Cardiac muscle cell (in vitro differentiated cells and primary cell): ENCODE results near the gene RPL21. TPM values are rescaled to one million over a fixed set of nuclear protein-coding genes. Genes with fewer than 3 reads are reported as not detected.
"Not testable (repeated sequence)": the region's sequence is repeated elsewhere in the genome, so short reads cannot be mapped to it uniquely, and the experiment has no call there.

Experiments used
- DNase-seq, 2 donors: peaks; one replicate each; pipeline versions ENCODE4 v3.0.0 to v3.0.0-alpha.2; 2010 to 2017; ENCODE audit warnings: low read depth in 1 of 2, low spot score in 1 of 2
- H3K27ac ChIP-seq: fragments of 200-600 bp; sonication (generic); 2 replicates; pipeline ENCODE4 v1.5.1; 2016
- H3K27me3 ChIP-seq: fragments of 200-600 bp; sonication (generic); 2 replicates; pipeline ENCODE4 v1.6.0; 2016; ENCODE audit warnings: control low read depth
- H3K36me3 ChIP-seq: fragments of 200-600 bp; sonication (generic); 2 replicates; pipeline ENCODE4 v1.5.1; 2016; ENCODE audit warnings: control low read depth
- H3K4me1 ChIP-seq: fragments of 200-600 bp; sonication (generic); 2 replicates; pipeline ENCODE4 v1.8.1; 2017; ENCODE audit warnings: low read depth, mild to moderate bottlenecking, mixed run types
- H3K4me3 ChIP-seq: fragments of 200-600 bp; sonication (generic); 2 replicates; pipeline ENCODE4 v1.5.1; 2016; ENCODE audit warnings: mild to moderate bottlenecking
- H3K9me3 ChIP-seq: fragments of 200-600 bp; sonication (generic); 2 replicates; pipeline ENCODE4 v1.5.1; 2017; ENCODE audit warnings: low read depth, mild to moderate bottlenecking, control low read depth
- polyA plus RNA-seq: library from polyadenylated mRNA; unstranded; fragments of >200 nt; fragmentation: Nextera tagmentation; extraction: Ambion mirVana; gene quantifications from 2 replicates; pipeline ENCODE4 v1.2.1, GENCODE V29; 2016
- total RNA-seq: library from RNA; depleted of rRNA; stranded (reverse); fragments of >200 nt; gene quantifications from 2 replicates; pipeline ENCODE4 v1.2.3, GENCODE V29; 2016
- TF ChIP-seq, protein P1 (sequence below): IDR thresholded peaks from 2 replicates; pipeline ENCODE4 v1.5.1; 2012; ENCODE audit warnings: low read depth, mild to moderate bottlenecking, low read length

The RPL21 gene
- total and polyA plus RNA-seq, 2 experiments from 2014 or later: 367 to 410 TPM

DNA sequence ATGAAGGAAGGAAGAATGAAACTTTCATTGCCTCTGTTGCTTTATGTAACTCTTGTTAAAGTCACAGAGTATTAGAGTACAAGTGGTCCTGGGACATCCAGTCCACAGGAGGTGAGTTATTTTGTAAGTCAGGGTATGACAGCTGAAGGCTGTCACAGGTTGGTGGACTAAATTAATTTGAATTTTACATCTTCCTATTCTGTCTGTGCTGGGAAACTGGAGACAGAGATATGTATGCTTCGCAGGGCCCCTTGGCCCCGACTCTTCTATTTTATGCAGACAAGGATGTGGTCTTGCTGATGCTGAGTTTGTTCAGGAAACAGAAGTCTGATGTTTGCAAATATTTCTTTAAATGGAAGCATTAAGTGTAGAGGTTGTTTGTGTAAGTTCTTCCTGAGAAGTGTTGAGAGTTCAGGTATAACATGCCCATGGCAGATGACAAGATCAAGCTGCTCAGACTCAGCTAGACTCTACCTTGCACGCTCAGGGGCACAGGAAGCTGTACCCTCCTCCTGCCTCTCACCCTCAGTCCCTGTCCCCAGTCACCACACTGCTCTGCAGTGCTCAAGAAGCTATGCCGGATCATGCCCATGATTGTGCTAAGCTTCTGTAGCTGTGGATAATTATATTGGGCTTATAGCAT is 42.6 kb downstream of the RPL21 start:
- Histone ChIP-seq H3K27ac (no peak overlapping the region), H3K4me3 (no peak overlapping the region), H3K27me3 (peaks cover 11% of the 10 kb centered on the region), H3K9me3 (no peaks in the 10 kb centered on the region), H3K4me1 (no peaks in the 10 kb centered on the region), H3K36me3 (no peaks in the 10 kb centered on the region)
- TF ChIP-seq, protein P1, sequence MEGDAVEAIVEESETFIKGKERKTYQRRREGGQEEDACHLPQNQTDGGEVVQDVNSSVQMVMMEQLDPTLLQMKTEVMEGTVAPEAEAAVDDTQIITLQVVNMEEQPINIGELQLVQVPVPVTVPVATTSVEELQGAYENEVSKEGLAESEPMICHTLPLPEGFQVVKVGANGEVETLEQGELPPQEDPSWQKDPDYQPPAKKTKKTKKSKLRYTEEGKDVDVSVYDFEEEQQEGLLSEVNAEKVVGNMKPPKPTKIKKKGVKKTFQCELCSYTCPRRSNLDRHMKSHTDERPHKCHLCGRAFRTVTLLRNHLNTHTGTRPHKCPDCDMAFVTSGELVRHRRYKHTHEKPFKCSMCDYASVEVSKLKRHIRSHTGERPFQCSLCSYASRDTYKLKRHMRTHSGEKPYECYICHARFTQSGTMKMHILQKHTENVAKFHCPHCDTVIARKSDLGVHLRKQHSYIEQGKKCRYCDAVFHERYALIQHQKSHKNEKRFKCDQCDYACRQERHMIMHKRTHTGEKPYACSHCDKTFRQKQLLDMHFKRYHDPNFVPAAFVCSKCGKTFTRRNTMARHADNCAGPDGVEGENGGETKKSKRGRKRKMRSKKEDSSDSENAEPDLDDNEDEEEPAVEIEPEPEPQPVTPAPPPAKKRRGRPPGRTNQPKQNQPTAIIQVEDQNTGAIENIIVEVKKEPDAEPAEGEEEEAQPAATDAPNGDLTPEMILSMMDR: no peak
- DNase-seq: no peak

DNA sequence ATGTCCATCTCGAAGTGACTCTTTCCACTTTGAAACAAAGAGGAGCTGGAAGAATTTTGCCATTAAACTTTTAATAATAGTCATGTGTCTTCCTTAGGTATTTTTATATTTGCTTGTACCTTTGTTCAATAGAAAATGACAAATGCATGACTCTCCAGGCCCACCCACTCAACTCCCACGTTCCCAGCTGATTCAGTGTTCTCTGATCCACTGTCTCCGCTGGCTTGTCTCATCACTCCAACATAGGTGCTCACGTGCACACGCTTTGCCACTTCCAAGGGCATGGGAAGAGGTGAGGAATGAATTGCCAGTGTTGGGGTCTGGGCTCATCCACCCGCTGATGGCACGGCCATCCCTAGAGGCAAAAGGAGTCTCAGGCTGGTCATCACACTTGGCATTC is 43.7 kb downstream of the RPL21 start:
- Histone ChIP-seq H3K4me3 (no peak overlapping the region), H3K9me3 (no peaks in the 10 kb centered on the region), H3K36me3 (no peaks in the 10 kb centered on the region), H3K27me3 (peaks cover 11% of the 10 kb centered on the region), H3K27ac (no peak overlapping the region), H3K4me1 (no peaks in the 10 kb centered on the region)
- TF ChIP-seq, protein P1: no peak
- no peak for DNase-seq

DNA sequence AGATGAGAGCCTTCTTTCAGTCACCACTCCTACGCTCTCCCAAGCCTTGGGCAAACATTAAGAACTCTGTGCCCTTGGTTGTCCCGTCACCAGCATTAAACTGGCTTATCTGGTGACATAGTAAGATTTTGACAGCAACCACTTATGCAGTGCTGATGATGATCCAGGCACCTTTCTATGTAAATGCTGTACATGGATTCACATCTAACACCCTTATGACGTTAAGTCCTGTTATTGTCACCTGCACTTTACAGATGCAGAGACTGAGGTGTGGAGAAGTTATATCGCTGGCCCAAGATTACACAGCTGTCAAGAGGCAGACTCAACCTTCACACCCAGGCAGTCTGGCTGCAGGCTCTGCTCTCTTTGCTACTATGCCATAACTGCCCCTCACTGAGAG is 44.3 kb downstream of the RPL21 start:
- Histone ChIP-seq H3K27me3 (peaks cover 11% of the 10 kb centered on the region), H3K4me3 (no peak overlapping the region), H3K9me3 (no peaks in the 10 kb centered on the region), H3K27ac (no peak overlapping the region), H3K4me1 (no peaks in the 10 kb centered on the region), H3K36me3 (no peaks in the 10 kb centered on the region)
- DNase-seq: no peak
- TF ChIP-seq, protein P1: no peak

DNA sequence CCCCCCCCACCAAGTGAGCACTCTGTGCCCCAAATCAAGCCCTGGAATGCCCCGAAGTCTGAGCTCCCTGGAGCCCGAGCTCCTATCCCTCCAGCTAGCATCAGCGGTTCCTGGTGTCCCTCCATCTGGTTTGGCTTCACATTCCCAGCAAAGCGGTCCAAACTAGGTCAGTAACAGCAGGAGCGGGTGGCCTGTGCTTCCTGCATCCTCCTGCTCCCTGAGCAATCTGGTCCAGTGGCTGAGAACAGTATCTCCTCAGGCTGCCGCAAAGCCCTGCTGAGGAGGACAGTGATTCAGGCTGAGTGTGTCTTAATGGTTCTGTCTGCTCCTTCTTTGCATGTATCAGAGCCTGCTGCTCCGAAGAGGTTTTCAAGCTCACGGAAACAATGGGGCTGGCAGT is 45.1 kb downstream of the RPL21 start:
- peaks cover 11% of the 10 kb centered on the region for H3K27me3 ChIP-seq
- H3K36me3 ChIP-seq: no peaks in the 10 kb centered on the region
- H3K4me3 ChIP-seq: no peak overlapping the region
- no peak for DNase-seq
- TF ChIP-seq, protein P1: no peak
- no peak overlapping the region for H3K27ac ChIP-seq
- no peaks in the 10 kb centered on the region for H3K9me3 ChIP-seq
- H3K4me1 ChIP-seq: no peaks in the 10 kb centered on the region

DNA sequence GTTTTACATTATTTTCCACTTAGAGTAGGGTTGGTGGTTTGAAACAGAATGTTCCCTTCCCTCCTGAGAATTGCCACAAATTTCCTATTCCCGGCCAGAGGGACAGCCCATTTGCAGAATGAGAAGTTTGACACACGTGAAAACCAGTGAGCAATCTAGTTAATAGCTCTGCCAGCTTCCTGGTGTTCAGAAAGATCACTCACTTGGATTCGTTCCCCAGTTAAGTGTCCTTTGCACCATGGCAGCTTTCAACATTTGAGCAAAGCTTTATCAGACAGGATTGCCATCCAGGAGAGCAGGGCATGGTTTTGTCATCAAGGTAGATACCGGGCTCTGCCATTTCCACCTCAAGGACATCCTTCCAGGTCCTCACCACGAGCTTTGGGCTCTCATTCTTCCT is 47.5 kb downstream of the RPL21 start:
- Histone ChIP-seq H3K36me3 (no peaks in the 10 kb centered on the region), H3K27me3 (peaks cover 8% of the 10 kb centered on the region), H3K4me1 (no peaks in the 10 kb centered on the region), H3K4me3 (no peak overlapping the region), H3K27ac (no peak overlapping the region), H3K9me3 (no peaks in the 10 kb centered on the region)
- no peak for DNase-seq
- TF ChIP-seq, protein P1: no peak

DNA sequence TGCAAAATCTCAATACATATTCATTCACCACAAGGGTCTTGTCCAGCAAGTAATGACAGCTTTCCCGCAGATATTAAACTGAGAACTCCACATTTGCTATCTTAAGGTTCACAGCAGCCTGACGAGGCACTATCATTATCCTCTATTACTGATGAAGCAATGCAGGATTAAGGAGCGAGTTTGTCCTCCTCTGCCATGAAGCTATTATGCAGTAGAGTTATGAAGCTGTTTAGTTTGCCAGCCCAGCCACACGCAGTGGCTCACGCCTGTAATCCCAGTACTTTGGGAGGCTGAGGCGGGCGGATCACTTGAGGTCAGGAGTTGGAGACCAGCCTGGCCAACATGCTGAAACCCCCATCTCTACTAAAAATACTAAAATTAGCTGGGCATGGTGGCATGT is 49.0 kb downstream of the RPL21 start:
- H3K27ac ChIP-seq, H3K9me3 ChIP-seq, H3K4me1 ChIP-seq, H3K36me3 ChIP-seq, H3K4me3 ChIP-seq, H3K27me3 ChIP-seq, DNase-seq: not testable (repeated sequence)
